Measurements from ENCODE around the gene LY6G6D.

The LY6G6D gene

GRCh38 chr6:31692353-31692752 lies 22.8 kb upstream of the LY6G6D start:
- no peak for DNase-seq (ENCODE audit: low spot score)
- TF ChIP-seq CTCF (IDR thresholded peaks at IDR 0.05; ENCODE audit: extremely low read depth, insufficient read depth, missing control alignments) = no peak
- in situ Hi-C loops (cut with MboI; ENCODE audit: low pct_unique_long_range_greater_than_20kb, low sequenced_read_pairs, unreplicated experiment) = no loop called here

- no peak for DNase-seq (ENCODE audit: low spot score)
- no peak for TF ChIP-seq CTCF (IDR thresholded peaks at IDR 0.05; ENCODE audit: extremely low read depth, insufficient read depth, missing control alignments)
- in situ Hi-C loops (cut with MboI; ENCODE audit: low pct_unique_long_range_greater_than_20kb, low sequenced_read_pairs, unreplicated experiment) = no loop called here
Observed at GRCh38 chr6:31692886-31693285, 22.3 kb upstream of the LY6G6D start.

- DNase-seq (ENCODE audit: low spot score) = no peak
- TF ChIP-seq CTCF (IDR thresholded peaks at IDR 0.05; ENCODE audit: extremely low read depth, insufficient read depth, missing control alignments) = no peak
- in situ Hi-C loops (cut with MboI; ENCODE audit: low pct_unique_long_range_greater_than_20kb, low sequenced_read_pairs, unreplicated experiment) = no loop called here
Observed at GRCh38 chr6:31693535-31693934, 21.6 kb upstream of the LY6G6D start.

GRCh38 chr6:31697555-31697954 lies 17.6 kb upstream of the LY6G6D start:
- in situ Hi-C loops (cut with MboI; ENCODE audit: low pct_unique_long_range_greater_than_20kb, low sequenced_read_pairs, unreplicated experiment) = no loop called here
- TF ChIP-seq CTCF (IDR thresholded peaks at IDR 0.05; ENCODE audit: extremely low read depth, insufficient read depth, missing control alignments) = no peak
- DNase-seq (ENCODE audit: low spot score) = no peak

- in situ Hi-C loops (cut with MboI; ENCODE audit: low pct_unique_long_range_greater_than_20kb, low sequenced_read_pairs, unreplicated experiment) = no loop called here
- DNase-seq (ENCODE audit: low spot score) = no peak
- TF ChIP-seq CTCF (IDR thresholded peaks at IDR 0.05; ENCODE audit: extremely low read depth, insufficient read depth, missing control alignments) = no peak
Observed at GRCh38 chr6:31700740-31701401, 14.3 kb upstream of the LY6G6D start.

GRCh38 chr6:31701666-31702404 lies 13.3 kb upstream of the LY6G6D start:
- no peak for DNase-seq (ENCODE audit: low spot score)
- TF ChIP-seq CTCF (IDR thresholded peaks at IDR 0.05; ENCODE audit: extremely low read depth, insufficient read depth, missing control alignments) = no peak
- in situ Hi-C loops (cut with MboI; ENCODE audit: low pct_unique_long_range_greater_than_20kb, low sequenced_read_pairs, unreplicated experiment) = no loop called here
